HS-27A (cell line): ENCODE measurements around the gene NLGN4X.
"Not testable (repeated sequence)": the region's sequence is repeated elsewhere in the genome, so short reads cannot be mapped to it uniquely, and the experiment has no call there.

Experiments
- DNase-seq: peaks from one replicate; pipeline ENCODE4 v3.0.0-alpha.2; 2012; ENCODE audit warnings: low read depth, missing footprints

Gene NLGN4X

DNA sequence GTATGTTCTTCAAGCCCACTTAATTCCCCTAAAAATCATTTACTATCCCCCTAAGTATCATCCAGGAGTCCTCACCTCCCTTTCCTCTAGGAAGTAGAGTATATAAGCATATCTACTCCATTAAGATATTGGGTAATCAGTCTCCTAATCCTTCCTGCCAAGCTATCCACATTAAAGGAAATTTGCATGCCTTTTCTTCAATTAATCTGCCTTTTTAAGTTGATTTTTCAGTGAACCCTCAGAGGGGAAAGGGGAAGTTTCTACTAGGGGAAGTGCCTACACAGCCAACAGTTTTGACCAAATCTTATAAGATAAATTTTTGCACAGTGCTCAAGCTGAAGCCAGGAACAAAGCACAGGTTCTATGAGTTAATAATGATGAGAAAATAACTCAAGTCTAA lies 222.8 kb downstream of the NLGN4X start:
- no peak for DNase-seq

GRCh38 chrX:6004529-6004928 lies 224.1 kb downstream of the NLGN4X start:
- DNase-seq, result no peak

DNA sequence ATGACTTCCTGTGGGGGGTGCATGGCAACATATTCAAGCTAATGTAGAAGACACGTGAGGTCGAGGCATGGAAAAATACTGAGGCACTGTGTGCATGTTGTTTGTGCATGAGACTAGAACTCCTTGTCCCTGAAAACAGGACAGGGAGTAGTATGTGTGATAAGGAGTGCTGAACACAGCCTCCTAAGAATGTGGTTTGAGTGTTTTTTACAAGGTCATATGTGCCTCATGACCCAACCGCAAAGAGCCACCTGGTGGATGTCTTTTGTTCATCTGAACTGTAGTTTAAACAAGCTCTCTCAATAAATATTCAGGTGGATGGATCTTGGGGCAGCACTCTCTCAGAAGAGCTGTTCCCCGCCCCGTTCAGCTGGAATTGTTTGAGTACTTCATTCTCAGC lies 226.6 kb downstream of the NLGN4X start:
- no peak for DNase-seq

GRCh38 chrX:5998901-5999300 lies 229.8 kb downstream of the NLGN4X start:
- no peak for DNase-seq

DNA sequence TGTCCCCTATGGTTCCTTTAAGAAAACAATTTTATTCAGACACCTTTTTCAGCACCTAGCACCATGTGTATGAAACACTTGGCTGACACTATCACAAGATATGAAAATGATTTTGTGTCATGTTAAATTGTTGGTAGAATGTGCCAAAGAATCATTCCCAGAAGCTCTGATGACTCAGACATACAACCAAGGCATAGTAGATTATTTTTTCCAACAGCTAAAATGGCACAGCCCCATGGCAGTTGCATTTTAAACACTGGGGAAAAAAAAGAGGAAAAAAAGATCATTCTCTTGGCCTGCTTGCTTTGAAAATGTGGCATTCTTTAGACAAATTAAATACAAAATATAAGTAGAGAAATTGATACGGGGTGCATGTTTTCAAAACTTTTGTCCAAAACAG lies 230.2 kb downstream of the NLGN4X start:
- DNase-seq, result no peak

DNA sequence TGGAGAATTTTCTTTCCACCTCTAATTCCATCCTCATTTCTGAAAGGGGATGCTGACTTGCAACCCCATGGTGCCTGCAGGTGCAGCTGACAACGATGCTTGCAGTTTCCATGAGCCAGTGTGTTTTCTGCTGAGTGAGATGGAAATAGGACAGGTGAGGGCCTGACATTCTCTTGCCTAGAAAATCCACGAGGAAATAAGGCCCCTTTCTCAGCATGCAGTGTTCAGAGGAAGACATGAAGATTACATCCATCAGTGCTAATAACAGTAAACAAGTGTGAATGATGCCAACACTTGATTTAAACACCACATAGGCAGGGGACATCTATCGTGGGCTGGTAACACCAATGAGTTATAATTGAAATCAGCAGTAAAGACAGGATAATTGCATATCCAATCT lies 237.3 kb downstream of the NLGN4X start:
- no peak for DNase-seq

DNA sequence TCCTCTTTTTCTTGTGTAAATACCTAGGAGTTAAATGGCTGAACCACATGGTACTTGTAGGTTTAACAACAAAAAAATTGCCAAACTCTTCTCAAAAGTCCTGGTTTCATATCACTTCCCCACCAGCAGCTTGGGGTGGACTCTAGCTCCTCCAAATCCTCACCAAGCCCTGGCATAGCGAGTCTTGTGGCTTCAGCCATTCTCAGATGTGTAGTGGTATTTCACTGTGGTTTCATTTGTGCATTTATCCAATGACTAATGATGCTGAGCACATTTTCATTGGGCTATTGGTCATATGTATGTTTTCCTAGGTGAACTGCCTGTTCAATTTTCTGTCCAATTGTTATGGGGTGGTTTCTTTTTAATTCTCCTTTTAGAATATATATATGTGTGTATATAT lies 249.3 kb downstream of the NLGN4X start:
- DNase-seq, result no peak

- no peak for DNase-seq
Observed at GRCh38 chrX:5976332-5976731, 252.3 kb downstream of the NLGN4X start.

- DNase-seq, result no peak
Observed at GRCh38 chrX:5971300-5971699, 257.4 kb downstream of the NLGN4X start.

DNA sequence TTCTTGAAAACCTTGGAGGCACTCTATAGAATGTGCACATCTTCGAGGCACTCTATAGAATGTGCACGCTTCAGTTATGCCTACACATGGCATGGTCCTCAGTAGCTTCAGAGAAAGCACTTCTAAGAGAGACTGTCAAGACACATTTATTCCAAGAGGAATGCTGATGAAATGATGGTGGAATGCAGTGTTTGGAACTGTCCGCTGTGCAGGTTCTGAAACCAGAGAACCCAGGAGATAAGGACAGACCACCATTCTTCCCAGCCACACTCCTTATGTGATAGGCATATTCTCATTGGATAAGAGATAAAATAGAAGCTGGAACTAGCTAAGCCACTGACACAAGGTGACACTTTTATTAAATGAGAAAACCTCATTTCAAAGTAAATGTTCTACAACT lies 263.3 kb downstream of the NLGN4X start:
- DNase-seq, result no peak

GRCh38 chrX:5959286-5959685 lies 269.4 kb downstream of the NLGN4X start:
- no peak for DNase-seq

DNA sequence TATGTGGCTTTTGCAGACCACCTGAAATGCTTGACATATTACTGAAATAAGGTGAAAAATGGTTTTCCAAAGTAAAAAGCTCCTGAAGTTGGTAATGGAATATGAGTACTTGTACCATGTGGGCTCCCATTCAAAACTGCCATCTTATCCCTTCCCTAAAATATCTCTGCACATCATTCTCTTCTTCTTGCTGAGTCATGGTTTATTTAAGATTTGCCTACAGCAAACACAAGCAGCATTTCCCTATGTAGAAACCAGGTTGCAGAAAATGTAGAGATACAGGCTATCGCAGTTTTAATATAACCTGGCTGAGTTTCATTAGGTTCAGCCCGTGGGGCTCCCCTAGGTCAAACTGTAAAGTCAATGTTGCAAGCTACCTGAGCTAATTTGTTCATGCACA lies 270.1 kb downstream of the NLGN4X start:
- no peak for DNase-seq

DNA sequence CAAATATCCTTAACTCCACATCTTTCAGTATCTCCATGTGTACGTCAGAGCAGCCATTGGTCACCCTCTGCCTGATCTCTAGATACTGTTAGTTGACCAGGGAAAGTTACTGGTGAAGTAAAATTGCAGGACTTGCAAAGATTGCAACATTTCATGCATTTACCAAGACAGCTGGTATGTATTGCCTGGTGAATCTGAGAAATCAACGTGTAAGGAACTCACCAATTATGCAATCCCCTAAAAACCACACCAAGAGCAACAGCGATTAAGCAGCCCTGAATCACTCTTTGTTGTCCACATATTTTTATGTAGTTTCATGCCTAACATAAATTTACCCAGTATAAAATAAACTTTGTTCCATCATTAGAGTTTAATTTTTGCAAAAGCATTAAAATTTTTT lies 271.2 kb downstream of the NLGN4X start:
- DNase-seq, result no peak

DNA sequence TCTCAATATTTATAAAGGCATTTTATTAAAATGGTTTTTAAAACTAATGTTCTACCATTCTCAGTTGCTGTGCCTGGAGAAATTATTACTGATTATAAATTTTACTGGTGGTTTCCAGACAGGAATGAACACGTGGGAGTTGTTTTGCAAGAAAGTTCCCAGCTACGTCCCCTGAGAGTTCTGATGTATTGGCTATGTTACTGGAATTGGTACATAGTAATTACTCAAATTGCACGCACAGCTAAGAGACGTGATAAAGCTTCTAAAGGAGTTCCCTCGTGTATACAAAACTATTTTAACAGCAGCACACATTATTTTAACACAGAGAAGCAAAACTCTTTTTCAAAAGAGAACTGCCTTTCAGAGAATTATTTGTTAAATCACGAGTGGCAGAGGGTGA lies 292.2 kb downstream of the NLGN4X start:
- DNase-seq, result no peak

GRCh38 chrX:5928224-5928623 lies 300.4 kb downstream of the NLGN4X start:
- DNase-seq, result no peak

DNA sequence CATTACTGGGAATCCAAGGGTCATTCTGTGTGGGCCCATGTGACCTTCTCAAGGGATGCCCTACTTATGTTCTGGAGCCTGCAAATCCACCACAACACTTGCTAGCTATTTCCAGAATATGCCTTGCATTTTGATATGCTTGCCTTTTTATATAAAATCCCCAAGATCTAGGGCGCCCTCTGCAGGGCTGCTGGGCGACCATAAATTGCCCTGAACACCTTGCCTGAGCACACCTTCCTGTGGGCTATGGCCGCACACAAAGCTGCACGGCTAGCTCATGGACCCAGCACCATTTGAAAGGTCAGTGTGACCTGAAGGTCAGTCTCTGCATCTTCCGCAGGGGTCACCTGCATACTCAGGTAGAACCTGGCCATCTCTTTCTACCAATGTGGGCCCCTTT lies 311.7 kb downstream of the NLGN4X start:
- DNase-seq, result no peak

DNA sequence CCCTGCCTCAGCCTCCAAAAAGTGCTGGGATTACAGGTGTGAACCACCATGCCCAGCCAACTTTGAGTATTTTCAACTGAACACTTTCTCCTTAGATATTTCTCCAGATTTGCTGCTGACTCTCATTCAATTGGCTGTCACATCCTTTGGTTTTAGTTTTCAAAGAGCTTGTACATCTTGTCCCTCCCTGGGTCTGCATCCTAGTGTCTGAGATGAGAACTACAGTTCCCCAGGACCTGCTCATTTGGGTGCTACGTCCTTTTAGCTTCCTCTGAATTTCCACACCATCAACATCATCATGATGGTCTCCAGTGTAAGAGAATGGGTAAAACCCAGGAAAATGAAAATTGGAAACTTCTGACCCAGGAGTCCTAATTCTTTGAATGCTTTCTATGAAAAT lies 312.9 kb downstream of the NLGN4X start:
- no peak for DNase-seq

- no peak for DNase-seq
Observed at GRCh38 chrX:5907207-5907606, 321.5 kb downstream of the NLGN4X start.

GRCh38 chrX:5903586-5904190 lies 325.0 kb downstream of the NLGN4X start:
- DNase-seq, result not testable (repeated sequence)

- DNase-seq, result no peak
Observed at GRCh38 chrX:5898463-5898862, 330.2 kb downstream of the NLGN4X start.

GRCh38 chrX:5891378-5891777 lies 337.3 kb downstream of the NLGN4X start:
- DNase-seq, result no peak

GRCh38 chrX:5876984-5877596 lies 351.6 kb downstream of the NLGN4X start:
- DNase-seq, result no peak

DNA sequence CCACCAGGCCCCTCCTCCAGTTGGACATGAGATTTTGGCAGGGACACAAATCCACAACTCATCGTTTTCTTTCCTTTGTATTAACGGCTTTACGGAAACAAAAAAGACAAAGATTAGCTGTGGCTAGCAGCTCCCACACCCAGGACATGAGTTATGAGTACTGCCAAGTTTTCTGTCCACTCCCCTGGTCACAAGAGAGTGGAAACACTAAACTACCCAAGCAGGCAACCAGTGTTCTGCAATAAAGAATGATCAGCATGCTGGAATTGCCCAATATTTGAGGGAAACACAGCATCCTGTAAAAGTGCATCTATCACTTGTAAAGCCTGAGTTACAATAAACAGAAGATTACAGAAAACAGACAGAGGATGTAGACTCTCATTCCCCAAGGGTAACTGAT lies 358.4 kb downstream of the NLGN4X start:
- DNase-seq, result no peak

DNA sequence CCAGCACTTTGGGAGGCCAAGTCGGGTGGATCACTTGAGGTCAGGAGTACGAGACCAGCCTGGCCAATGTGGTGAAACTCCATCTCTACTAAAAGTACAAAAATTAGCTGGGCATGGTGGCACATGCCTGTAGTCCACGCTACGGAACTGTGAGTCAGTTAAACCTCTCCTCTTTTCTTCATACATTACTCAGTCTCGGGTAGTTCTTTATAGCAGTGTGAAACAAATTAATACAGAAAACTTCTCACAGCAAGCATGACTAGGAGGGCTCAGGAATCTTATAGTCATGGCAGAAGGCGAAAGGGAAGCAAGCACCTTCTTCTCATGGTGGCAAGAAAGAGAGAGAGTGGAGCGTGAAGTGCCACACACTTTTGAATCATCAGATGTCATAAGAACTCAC lies 358.9 kb downstream of the NLGN4X start:
- DNase-seq, result no peak
